Stimulated activated CD8-positive, alpha-beta memory T cell treated with anti-CD3 and anti-CD28 coated beads, Interleukin-15, amount 100 ng/mL, for 4 hours (primary cell): ENCODE measurements around the gene KMT2D.

Source experiments
- DNase-seq, 2 donors: peaks; one replicate each; pipeline ENCODE4 v3.0.0-alpha.2; 2020; ENCODE audit warnings: low read depth in 2 of 2

KMT2D gene, protein sequence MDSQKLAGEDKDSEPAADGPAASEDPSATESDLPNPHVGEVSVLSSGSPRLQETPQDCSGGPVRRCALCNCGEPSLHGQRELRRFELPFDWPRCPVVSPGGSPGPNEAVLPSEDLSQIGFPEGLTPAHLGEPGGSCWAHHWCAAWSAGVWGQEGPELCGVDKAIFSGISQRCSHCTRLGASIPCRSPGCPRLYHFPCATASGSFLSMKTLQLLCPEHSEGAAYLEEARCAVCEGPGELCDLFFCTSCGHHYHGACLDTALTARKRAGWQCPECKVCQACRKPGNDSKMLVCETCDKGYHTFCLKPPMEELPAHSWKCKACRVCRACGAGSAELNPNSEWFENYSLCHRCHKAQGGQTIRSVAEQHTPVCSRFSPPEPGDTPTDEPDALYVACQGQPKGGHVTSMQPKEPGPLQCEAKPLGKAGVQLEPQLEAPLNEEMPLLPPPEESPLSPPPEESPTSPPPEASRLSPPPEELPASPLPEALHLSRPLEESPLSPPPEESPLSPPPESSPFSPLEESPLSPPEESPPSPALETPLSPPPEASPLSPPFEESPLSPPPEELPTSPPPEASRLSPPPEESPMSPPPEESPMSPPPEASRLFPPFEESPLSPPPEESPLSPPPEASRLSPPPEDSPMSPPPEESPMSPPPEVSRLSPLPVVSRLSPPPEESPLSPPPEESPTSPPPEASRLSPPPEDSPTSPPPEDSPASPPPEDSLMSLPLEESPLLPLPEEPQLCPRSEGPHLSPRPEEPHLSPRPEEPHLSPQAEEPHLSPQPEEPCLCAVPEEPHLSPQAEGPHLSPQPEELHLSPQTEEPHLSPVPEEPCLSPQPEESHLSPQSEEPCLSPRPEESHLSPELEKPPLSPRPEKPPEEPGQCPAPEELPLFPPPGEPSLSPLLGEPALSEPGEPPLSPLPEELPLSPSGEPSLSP (N-terminal part only)

DNA sequence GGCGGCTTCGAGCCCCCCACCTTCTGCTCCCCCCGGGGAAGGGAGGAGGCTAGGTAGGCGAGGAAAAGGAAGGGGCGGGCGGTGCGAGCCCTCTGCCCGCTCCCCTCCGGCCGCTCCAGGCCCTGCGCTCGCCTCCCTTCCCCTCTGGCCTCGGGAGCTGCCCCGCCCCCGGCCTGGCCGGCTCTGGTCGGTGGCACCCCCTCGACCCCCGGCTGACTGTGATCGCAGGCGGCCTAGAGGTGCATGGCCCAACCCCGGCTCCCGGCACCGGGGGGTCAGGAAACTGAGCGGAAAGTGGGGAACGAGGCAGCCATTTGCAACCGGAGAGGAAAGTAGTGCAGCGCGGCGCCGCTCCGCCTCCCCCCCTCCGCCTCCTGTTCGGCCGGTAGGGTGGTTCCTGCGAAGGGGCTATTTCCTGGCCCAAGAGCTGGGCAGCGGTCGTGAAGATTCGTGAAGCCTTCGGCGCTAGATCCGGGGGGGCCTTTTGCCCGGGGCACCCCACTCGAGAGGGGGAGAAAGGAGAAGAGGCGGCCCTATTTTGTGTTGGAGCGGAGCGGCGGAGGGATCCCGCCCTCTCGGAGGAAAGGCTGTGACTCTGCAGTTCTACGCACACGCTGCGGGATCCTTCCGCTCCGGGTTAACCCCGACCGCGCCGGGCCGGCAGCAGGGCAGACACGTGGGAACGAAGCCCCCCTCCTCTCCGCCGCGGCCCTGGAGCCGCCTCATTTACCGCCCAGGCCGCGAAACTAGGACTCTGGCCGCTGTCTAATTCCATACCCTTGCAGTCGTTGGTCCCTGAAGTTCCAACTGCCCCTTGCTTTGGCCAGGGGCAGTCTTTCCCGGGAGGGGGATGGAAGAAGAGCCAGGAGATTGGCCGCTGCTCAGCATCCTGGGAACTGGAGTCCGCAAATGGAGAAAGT, at the start of gene KMT2D:
Gene KMT2D (minus strand): TSS at position 558 of the 920 bp plus-strand sequence. CDS start 5,470 bp downstream, outside the sequence.
- peak; percentile 79 to 81 for DNase-seq

DNA sequence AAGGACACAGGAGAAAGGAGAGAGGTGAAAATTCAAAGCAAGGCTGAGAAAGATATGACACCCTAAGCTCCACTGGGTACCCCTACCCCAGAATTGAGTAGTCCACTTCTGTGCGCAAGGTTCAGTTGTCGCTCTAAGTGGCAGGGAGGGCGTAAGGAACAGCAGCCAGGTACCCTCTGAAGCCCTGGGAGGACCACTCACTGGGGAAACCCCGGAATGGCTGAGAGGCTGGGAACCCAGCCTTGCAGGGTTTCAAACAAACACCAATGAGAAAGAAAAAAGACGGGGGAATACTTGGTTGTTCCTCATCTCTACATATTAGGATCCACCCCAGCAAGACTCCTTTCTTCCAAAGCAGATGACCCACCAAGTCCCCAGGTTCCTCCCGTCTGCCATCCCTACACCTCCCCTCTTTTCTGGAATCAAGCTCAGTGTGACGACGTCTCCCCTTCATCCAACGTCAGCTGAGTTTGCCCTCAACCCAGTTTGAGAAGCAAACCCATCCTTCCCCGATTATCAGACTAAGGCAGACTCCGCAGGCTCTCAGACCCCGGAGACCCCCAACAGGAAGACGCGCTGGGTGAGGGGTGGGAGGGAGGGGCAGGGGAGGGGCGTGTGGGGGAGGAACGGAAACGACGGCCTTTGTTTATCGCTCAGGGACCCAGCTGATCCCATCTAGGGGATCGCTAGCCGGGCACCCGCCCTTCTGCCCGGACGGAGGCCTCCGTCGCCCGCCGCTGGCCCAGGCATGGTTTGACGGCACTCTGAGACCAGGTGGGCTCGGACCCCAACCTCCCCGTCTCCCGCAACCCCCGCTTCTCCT, 49.3 kb upstream of the KMT2D start:
- DNase-seq: no peak

- no peak for DNase-seq
These were observed 48.4 kb upstream of the KMT2D start for GRCh38 chr12:49108958-49109404.

- no peak for DNase-seq
These were observed 45.0 kb upstream of the KMT2D start for GRCh38 chr12:49105504-49106084.

DNA sequence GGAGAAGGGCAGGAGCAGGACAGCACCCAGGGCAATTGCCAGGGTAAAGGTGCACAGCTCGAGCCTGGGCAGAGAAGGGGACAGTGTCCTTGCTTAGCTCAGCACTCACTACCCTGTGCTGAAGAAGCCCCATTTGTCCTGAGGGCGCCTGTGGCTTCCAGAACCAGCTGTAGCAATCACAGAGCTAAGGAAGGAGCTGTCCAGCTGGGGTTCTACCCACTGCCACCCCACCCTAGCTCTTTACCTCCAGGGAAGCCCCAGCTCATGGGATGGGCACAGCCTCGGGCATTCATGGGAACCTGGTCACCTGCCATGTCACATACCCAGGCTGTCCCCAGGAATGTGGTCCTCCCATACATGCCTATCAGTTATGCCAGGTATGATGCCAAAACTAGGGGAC, 44.2 kb upstream of the KMT2D start:
- DNase-seq: no peak

DNA sequence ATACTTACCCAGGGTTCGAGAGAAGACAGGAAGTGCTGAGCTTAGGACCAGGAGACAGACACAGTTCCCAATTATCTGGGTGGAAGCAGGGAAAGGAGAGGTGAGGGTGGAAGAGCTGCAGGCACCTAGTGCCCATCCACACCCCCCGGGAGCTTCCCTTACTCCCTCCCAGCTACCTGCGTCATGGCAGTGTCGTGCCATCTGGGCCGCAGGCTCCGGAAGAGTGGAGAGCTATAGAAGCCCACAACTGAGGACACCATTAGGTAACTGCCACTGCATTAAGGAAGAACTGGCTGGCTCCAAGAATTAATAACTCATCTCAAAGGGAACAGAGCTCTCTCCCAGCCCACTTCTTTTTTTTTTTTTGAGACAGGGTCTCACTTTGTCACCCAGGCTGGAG, 39.8 kb upstream of the KMT2D start:
- DNase-seq: no peak

- DNase-seq: no peak
These were observed 38.1 kb upstream of the KMT2D start for GRCh38 chr12:49098703-49099102.

GRCh38 chr12:49098035-49098451, 37.4 kb upstream of the KMT2D start:
- DNase-seq: peak in 1 of 2 donors; percentile 27

- no peak for DNase-seq
These were observed 36.8 kb upstream of the KMT2D start for GRCh38 chr12:49097381-49097780.

GRCh38 chr12:49094975-49095365, 34.4 kb upstream of the KMT2D start:
- no peak for DNase-seq

GRCh38 chr12:49094160-49094974, 33.8 kb upstream of the KMT2D start, which contains the start of gene DHH:
Gene DHH, minus strand, starts transcription at chr12:49094801. Its CDS starts 289 bp downstream, at chr12:49094512.
- no peak for DNase-seq

DNA sequence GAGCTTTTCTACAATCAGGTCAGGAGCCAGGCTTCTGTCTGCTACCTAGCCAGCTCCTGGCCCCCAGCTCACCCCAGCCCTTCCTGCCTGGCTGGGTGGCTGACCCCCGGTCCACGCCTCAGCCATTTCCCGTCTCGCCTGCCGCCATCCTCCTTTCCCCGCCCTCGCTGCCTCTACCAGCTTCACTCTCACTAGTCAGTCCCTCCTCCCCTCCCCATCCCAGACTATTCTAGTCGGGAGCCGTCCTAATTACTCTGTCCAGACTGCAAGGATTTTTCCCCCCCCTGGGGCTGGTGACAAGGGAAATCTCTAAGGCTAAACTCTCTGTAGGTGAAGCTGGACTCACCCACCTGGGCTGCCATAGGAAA, 33.2 kb upstream of the KMT2D start:
- DNase-seq: no peak

DNA sequence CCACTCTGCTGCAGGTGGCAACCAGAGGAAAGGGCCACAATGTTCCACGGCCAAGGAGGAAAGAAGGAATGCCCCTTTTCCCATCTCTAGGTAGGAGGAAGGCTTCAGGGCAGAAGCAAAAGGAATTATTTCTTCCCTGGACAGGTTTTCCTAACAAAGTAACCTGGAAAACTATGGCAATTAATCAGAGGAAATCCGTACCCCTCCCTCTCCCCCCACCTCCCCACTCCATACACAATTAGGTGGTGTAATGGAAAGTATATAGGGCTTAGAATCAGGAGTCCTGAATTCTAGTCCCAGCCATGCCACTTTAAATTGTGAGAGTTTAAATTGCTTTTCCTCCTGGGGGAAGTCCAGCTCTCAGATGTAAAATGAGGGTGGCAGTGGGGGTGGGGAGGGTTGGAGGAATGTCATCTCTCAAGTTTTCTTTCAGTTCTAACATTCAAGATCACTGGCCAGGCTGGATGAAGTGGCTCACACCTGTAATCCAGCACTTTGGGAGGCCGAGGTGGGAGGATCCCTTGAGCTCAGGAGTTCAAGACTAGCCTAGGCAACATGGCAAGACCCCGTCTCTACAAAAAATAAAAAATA, 32.3 kb upstream of the KMT2D start:
- DNase-seq: no peak

DNA sequence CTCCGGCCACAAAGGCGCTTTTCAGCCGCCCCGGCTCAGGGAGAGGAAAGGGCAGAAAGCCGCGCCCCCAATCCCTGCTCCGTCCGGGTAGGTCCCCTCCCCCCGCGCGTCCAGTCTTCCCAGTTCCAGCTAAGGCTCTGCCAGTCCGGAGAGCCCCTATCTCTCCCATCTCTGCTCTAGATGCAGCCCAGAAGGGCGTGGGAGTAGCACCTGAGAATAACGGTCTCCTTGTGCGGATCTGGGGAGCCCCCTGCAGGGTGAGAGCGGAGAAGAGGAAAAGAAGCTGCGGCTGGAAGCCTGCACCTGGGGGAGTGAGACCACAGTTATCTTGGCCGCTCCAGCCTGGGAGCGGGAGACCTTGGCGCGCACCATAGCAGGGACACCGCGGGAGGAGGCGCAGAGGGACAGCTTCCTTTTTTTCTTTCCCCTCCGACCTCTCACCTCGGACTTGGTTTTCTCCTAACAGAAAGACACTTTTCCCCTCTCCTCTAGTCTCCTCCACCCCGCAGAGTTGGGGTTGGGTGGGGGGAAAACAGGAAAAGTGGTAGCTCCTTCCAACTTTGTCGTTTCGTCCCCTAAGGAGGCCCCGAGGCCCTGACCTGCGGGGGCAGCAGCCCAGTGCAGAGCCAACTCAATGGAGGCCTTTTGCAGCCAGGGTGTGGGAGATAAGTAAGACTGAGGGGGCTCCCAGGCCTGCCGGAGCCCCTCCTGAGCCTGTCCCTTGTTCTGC, 31.7 kb upstream of the KMT2D start:
- DNase-seq: peak; percentile 25 to 43

DNA sequence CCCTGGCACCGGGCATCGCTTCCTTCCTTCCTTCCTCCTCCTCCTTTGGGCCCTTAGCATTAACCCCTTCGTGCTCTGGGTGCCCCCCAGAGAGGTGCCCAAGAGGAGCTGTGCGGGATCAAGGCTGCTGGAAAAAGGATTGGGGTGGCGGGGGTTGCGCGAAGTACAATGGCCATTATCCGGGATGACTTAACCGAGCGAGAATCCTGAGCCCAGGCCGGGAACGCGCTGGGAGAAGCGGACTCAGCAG, 31.2 kb upstream of the KMT2D start:
- no peak for DNase-seq

DNA sequence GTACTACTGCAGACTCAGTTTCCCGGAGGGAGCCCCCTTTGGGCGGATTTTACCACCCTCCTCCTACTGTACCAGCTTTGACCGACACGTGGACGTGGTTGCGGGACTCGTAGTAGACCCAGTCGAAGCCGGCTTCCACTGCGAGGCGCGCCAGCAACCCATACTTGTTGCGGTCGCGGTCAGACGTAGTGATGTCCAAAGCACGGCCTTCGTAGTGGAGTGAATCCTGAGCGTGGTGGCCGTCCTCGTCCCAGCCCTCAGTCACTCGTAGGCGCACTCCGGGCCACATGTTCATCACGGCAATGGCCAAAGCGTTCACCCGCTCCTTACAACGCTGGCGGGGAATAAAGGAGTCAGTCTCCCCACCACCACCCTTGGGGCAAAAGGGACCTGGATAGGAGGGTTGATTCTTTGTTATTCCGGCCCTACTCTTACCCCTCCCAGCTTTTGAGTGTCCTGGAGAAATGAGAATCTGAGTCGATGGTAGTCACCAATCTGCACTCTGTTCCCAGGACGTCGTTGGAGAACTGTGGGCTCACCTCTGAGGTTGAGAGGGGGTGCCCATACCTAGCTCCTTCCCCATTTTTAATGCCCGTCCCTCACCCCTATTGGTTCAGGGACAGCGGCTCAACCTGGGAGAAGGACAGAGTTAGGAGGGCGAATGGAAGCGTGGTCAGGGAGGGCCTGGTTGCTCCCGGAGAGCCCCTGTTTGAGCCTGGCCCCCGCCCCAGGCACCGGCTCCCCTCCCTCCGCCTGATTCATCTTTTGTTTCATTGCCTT, 30.7 kb upstream of the KMT2D start:
- DNase-seq: no peak
